Kidney (tissue), 14 donors: ENCODE data around the gene ECM1. TPM values are rescaled to one million over a fixed set of nuclear protein-coding genes. Genes with fewer than 3 reads are reported as not detected.
A peak's percentile ranks its signal among the peaks of the same experiment; 100 is the strongest.

ENCODE experiments used
- DNase-seq, 5 donors: peaks; one replicate each; pipeline ENCODE4 v3.0.0-alpha.2; 2013 to 2020
- FAIRE-seq: peaks from 2 replicates; lab custom pipeline; 2012; peaks lifted over from hg19 to GRCh38; lab: Jason Lieb, UNC
- H3K27ac ChIP-seq, 2 donors: one replicate each; pipeline ENCODE4 v1.7.0; 2013; ENCODE audit warnings: low read depth in 2 of 2, low read length in 2 of 2, inconsistent platforms in 1 of 2
- H3K27me3 ChIP-seq: one replicate; pipeline ENCODE4 v1.7.1; 2013; ENCODE audit warnings: low read length, inconsistent platforms; ENCODE audit not compliant: control insufficient read depth, insufficient read depth
- H3K36me3 ChIP-seq, 3 donors: one replicate each; pipeline versions ENCODE4 v1.7.0 to v1.7.1; 2013; ENCODE audit warnings: low read length in 3 of 3, control low read depth in 1 of 3, inconsistent platforms in 1 of 3; ENCODE audit not compliant: insufficient read depth in 3 of 3, control insufficient read depth in 2 of 3
- H3K4me1 ChIP-seq, 3 donors: one replicate each; pipeline versions ENCODE4 v1.7.0 to v1.7.1; 2013; ENCODE audit warnings: low read length in 3 of 3, inconsistent platforms in 1 of 3, low read depth in 1 of 3; ENCODE audit not compliant: control insufficient read depth in 2 of 3, insufficient read depth in 2 of 3
- H3K4me3 ChIP-seq, 3 donors: one replicate each; pipeline versions ENCODE4 v1.7.0 to v1.8.1; 2013; ENCODE audit warnings: low read length in 3 of 3, control low read depth in 1 of 3, inconsistent platforms in 1 of 3
- H3K9ac ChIP-seq, 3 donors: one replicate each; pipeline versions ENCODE4 v1.7.0 to v1.7.1; 2013; ENCODE audit warnings: low read length in 3 of 3, control low read depth in 1 of 3, inconsistent platforms in 1 of 3
- H3K9me3 ChIP-seq, 3 donors: one replicate each; pipeline versions ENCODE4 v1.7.0 to v1.7.1; 2013; ENCODE audit warnings: low read length in 3 of 3, control low read depth in 1 of 3, inconsistent platforms in 1 of 3; ENCODE audit not compliant: control insufficient read depth in 2 of 3, insufficient read depth in 1 of 3
- intact Hi-C: fragments of 100-400 bp; cut with DNase I; formaldehyde crosslinking; loops from one replicate; pipeline ENCODE4 v1.11.1; 2022
- polyA plus RNA-seq: library from polyadenylated mRNA; stranded (reverse); fragments of 350-450 nt; fragmentation: Illumina TruSeq; extraction: RNeasy Lipid Tissue Mini Kit (QIAGEN cat#74804); gene quantifications from one replicate; pipeline ENCODE4 v1.2.3, GENCODE V29; 2014; ENCODE audit warnings: low read depth, low replicate concordance; ENCODE audit not compliant: insufficient read depth
- total RNA-seq: library from RNA; stranded (reverse); fragmentation: NEBNext Ultra II Directional; extraction: Animal tissue kit (Norgen Biotek cat#: 25700); gene quantifications from one replicate; pipeline ENCODE4 v1.2.1, GENCODE V29; 2021
- TF ChIP-seq, protein P1 (sequence below): IDR thresholded peaks from 3 replicates; pipeline ENCODE4 v1.5.1; 2012; ENCODE audit warnings: mild to moderate bottlenecking, moderate library complexity, borderline replicate concordance; ENCODE audit not compliant: insufficient read depth; ENCODE audit errors: extremely low read depth
- donor health status: control.
- donor health status: control.
- donor health status: control.
- donor health status: control.
- donor health status: control.
- donor health status: DM: yes; HTN: yes; CAD: no.
- donor health status: Normal renal cell carcinoma (clear cell type).

The ECM1 gene
- total and polyA plus RNA-seq, 2 donors from 2014 or later, result 9.2 to 36.4 TPM

DNA sequence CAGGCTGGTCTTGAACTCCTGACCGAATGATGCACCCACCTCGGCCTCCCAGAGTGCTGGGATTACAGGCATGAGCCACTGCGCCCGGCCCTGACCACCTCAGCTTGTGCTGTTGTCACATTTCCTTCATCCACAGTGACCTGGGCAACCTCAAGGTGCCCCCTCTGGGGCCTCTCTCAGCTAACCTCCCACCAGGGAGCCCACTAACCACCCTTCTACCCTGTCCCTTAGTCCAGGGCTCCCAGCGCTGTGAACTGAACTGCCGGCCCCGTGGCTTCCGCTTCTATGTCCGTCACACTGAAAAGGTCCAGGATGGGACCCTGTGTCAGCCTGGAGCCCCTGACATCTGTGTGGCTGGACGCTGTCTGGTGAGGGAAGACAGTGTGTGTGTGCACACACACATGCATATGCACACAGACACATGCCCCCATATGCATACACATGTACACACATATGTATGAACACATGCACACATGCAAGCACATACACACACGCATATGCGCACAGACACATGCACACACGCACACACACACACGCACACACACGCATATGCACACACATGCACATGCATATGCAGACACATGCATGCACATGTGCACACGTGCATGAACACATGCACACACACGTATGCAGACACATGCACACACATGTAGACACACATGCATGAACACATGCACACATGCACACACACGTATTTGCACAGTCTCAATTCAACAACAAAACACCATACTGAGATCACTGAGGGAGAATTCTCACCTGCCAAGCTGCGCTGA, 47.5 kb downstream of the ECM1 start:
- Histone ChIP-seq H3K4me3 (no peak overlapping the region), H3K27ac (no peak overlapping the region), H3K27me3 (no peaks in the 10 kb centered on the region), H3K36me3 (peaks cover 4 to 5% (median 4%) of the 10 kb centered on the region in 3 donors), H3K9ac (no peak overlapping the region), H3K4me1 (peaks cover 0 to 23% (median 18%) of the 10 kb centered on the region in 3 donors), H3K9me3 (no peaks in the 10 kb centered on the region)
- no peak for FAIRE-seq
- DNase-seq, result no peak
- TF ChIP-seq, protein P1, sequence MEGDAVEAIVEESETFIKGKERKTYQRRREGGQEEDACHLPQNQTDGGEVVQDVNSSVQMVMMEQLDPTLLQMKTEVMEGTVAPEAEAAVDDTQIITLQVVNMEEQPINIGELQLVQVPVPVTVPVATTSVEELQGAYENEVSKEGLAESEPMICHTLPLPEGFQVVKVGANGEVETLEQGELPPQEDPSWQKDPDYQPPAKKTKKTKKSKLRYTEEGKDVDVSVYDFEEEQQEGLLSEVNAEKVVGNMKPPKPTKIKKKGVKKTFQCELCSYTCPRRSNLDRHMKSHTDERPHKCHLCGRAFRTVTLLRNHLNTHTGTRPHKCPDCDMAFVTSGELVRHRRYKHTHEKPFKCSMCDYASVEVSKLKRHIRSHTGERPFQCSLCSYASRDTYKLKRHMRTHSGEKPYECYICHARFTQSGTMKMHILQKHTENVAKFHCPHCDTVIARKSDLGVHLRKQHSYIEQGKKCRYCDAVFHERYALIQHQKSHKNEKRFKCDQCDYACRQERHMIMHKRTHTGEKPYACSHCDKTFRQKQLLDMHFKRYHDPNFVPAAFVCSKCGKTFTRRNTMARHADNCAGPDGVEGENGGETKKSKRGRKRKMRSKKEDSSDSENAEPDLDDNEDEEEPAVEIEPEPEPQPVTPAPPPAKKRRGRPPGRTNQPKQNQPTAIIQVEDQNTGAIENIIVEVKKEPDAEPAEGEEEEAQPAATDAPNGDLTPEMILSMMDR, result no peak
- intact Hi-C loops, result no loop called here

DNA sequence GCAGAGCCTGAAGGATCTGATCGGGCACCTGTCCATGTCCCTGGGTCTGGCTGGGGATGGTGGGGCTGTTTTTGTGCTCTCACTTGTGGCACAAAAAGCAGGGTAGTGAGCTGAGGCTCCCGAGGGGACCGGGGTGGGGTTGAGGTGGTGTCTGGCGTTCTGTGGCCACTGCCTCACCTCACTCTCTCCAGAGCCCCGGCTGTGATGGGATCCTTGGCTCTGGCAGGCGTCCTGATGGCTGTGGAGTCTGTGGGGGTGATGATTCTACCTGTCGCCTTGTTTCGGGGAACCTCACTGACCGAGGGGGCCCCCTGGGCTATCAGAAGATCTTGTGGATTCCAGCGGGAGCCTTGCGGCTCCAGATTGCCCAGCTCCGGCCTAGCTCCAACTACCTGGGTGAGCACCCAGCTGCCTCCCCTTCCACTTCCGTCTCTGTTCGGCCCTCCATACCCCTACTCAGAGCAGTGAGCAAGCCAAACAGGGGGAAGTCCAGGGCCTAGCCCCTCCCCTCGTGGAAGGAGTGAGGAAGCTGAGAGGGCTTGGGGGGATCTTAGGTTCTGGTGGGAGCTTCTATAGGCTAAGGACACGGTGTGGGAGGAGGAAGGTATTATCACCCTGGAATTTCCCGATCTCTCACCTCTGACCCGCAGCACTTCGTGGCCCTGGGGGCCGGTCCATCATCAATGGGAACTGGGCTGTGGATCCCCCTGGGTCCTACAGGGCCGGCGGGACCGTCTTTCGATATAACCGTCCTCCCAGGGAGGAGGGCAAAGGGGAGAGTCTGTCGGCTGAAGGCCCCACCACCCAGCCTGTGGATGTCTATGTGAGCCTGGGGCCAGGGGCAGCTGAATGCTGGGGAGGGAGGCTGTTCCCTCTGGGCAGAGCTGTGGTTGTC, 48.3 kb downstream of the ECM1 start:
- no peaks in the 10 kb centered on the region for H3K9me3 ChIP-seq
- TF ChIP-seq, protein P1, result no peak
- H3K4me1 ChIP-seq, result peaks cover 0 to 24% (median 21%) of the 10 kb centered on the region in 3 donors
- DNase-seq (peak in 1 of 5 donors; percentile 39), FAIRE-seq (no peak)
- H3K27me3 ChIP-seq, result no peaks in the 10 kb centered on the region
- intact Hi-C loops, result no loop called here
- no peak overlapping the region for H3K4me3 ChIP-seq
- peaks cover 4 to 5% (median 4%) of the 10 kb centered on the region in 3 donors for H3K36me3 ChIP-seq
- no peak overlapping the region for H3K27ac ChIP-seq
- no peak overlapping the region for H3K9ac ChIP-seq

DNA sequence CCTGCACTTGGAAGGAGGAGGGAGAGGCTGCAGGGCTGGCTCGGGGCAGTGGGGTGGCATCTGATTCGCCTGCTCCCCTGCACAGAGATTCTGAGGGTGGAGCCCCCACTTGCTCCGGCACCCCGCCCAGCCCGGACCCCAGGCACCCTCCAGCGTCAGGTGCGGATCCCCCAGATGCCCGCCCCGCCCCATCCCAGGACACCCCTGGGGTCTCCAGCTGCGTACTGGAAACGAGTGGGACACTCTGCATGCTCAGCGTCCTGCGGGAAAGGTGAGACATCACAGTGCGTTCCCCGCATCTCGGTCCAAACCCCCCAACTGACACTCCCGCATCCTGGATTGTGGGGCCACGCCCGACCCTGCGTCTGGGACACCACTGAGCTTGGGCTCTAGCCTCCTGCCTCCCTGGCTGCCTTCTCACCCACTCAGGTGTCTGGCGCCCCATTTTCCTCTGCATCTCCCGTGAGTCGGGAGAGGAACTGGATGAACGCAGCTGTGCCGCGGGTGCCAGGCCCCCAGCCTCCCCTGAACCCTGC, 49.2 kb downstream of the ECM1 start:
- TF ChIP-seq, protein P1, result no peak
- no peak for FAIRE-seq
- no peak for DNase-seq
- peaks cover 0 to 24% (median 21%) of the 10 kb centered on the region in 3 donors for H3K4me1 ChIP-seq
- H3K27ac ChIP-seq, result no peak overlapping the region
- H3K27me3 ChIP-seq, result no peaks in the 10 kb centered on the region
- H3K9ac ChIP-seq, result no peak overlapping the region
- H3K9me3 ChIP-seq, result no peaks in the 10 kb centered on the region
- no peak overlapping the region for H3K4me3 ChIP-seq
- intact Hi-C loops, result no loop called here
- peaks cover 4 to 5% (median 4%) of the 10 kb centered on the region in 3 donors for H3K36me3 ChIP-seq
